GM23338 (cell line): ENCODE data around the gene RAD51B. TPM values are rescaled to one million over a fixed set of nuclear protein-coding genes. Genes with fewer than 3 reads are reported as not detected.

ENCODE experiments used
- ATAC-seq: fragments of 200-7000 bp; cut with Tn5 transposase; 3 replicates; pipeline ENCODE4 v1.9.1; 2020
- DNase-seq: peaks from one replicate; pipeline ENCODE4 v3.0.0-alpha.2; 2015; ENCODE audit warnings: low spot score
- H2AFZ ChIP-seq: fragments of 200-600 bp; sonication (generic); 2 replicates; pipeline ENCODE4 v1.8.0; 2016; ENCODE audit warnings: antibody characterized with exemption, mild to moderate bottlenecking, moderate library complexity
- H3F3A ChIP-seq: fragments of 200-600 bp; sonication (generic); replicated peaks from 2 replicates; pipeline ENCODE4 v1.8.0; 2017; ENCODE audit warnings: antibody characterized with exemption, mixed run types, low read depth
- H3K27ac ChIP-seq: fragments of 200-600 bp; sonication (generic); 2 replicates; pipeline ENCODE4 v1.6.1; 2016; ENCODE audit warnings: low read depth
- H3K27me3 ChIP-seq: fragments of 200-600 bp; sonication (generic); 2 replicates; pipeline ENCODE4 v1.8.0; 2016; ENCODE audit warnings: mild to moderate bottlenecking, mixed run types, moderate library complexity; ENCODE audit not compliant: insufficient read depth
- H3K36me3 ChIP-seq: fragments of 200-600 bp; sonication (generic); 2 replicates; pipeline ENCODE4 v1.8.0; 2016; ENCODE audit warnings: mild to moderate bottlenecking; ENCODE audit not compliant: insufficient read depth
- H3K4me1 ChIP-seq: fragments of 200-600 bp; sonication (generic); 2 replicates; pipeline ENCODE4 v1.8.0; 2016; ENCODE audit warnings: mild to moderate bottlenecking, moderate library complexity; ENCODE audit not compliant: insufficient read depth
- H3K4me2 ChIP-seq: fragments of 200-600 bp; sonication (generic); 2 replicates; pipeline ENCODE4 v1.7.1; 2017; ENCODE audit warnings: mixed run types
- H3K4me3 ChIP-seq: fragments of 200-600 bp; sonication (generic); 2 replicates; pipeline ENCODE4 v1.6.1; 2016; ENCODE audit warnings: mixed run types
- H3K79me2 ChIP-seq: fragments of 200-600 bp; sonication (generic); replicated peaks from 2 replicates; pipeline ENCODE4 v1.8.0; 2017; ENCODE audit warnings: mild to moderate bottlenecking; ENCODE audit not compliant: insufficient read depth
- H3K9me2 ChIP-seq: fragments of 200-600 bp; sonication (generic); 2 replicates; pipeline ENCODE4 v1.8.0; 2017; ENCODE audit not compliant: insufficient read depth
- H4K20me1 ChIP-seq: fragments of 200-600 bp; sonication (generic); replicated peaks from 2 replicates; pipeline ENCODE4 v1.8.0; 2017; ENCODE audit warnings: mild to moderate bottlenecking; ENCODE audit not compliant: insufficient read depth
- H3K27ac Mint-ChIP-seq: 2 replicates; pipeline ENCODE4 v1.8.0; 2020; ENCODE audit warnings: inconsistent platforms, mild to moderate bottlenecking, moderate library complexity, mixed read lengths
- H3K27me3 Mint-ChIP-seq: 3 replicates; pipeline ENCODE4 v1.8.0; 2022; ENCODE audit warnings: low read depth, mild to moderate bottlenecking, moderate library complexity, mixed read lengths, inconsistent platforms; ENCODE audit not compliant: insufficient read depth, poor library complexity
- H3K36me3 Mint-ChIP-seq: 3 replicates; pipeline ENCODE4 v1.8.0; 2021; ENCODE audit warnings: low read depth, mild to moderate bottlenecking, inconsistent platforms, moderate library complexity, mixed read lengths
- H3K4me1 Mint-ChIP-seq: 3 replicates; pipeline ENCODE4 v1.8.0; 2020; ENCODE audit warnings: mild to moderate bottlenecking, inconsistent platforms, mixed read lengths
- H3K4me3 Mint-ChIP-seq: 3 replicates; pipeline ENCODE4 v1.8.0; 2021; ENCODE audit warnings: moderate library complexity, mild to moderate bottlenecking, inconsistent platforms, mixed read lengths
- H3K9me3 Mint-ChIP-seq: 3 replicates; pipeline ENCODE4 v1.8.0; 2020; ENCODE audit warnings: moderate library complexity, mild to moderate bottlenecking, inconsistent platforms, mixed read lengths
- CREB1 ChIP-seq: fragments of 250-450 bp; sonication (Bioruptor Pico); IDR thresholded peaks from 2 replicates; pipeline ENCODE4 v1.5.0; 2020; ENCODE audit warnings: low read depth, mild to moderate bottlenecking, moderate library complexity
- JUNB ChIP-seq: IDR thresholded peaks from one replicate; pipeline ENCODE4 v1.6.1; 2016; ENCODE audit warnings: antibody characterized with exemption; ENCODE audit not compliant: unreplicated experiment
- NANOG ChIP-seq: IDR thresholded peaks from 2 replicates; pipeline ENCODE4 v1.6.1; 2016; ENCODE audit warnings: antibody characterized with exemption, borderline replicate concordance
- POLR2AphosphoS5 ChIP-seq: IDR thresholded peaks from 2 replicates; pipeline ENCODE4 v1.6.1; 2016; ENCODE audit warnings: antibody characterized with exemption, low read depth
- polyA plus RNA-seq: library from polyadenylated mRNA; unstranded; fragments of >200 nt; fragmentation: Nextera tagmentation; extraction: Ambion mirVana; gene quantifications from 2 replicates; pipeline ENCODE4 v1.2.1, GENCODE V29; 2016
- total RNA-seq: library from RNA; depleted of rRNA; stranded (reverse); fragments of >200 nt; shearing (Covaris generic); gene quantifications from 2 replicates; pipeline ENCODE4 v1.2.3, GENCODE V29; 2014
- TF ChIP-seq, protein P1 (sequence below): IDR thresholded peaks from 2 replicates; pipeline ENCODE4 v1.6.1; 2016; ENCODE audit warnings: antibody characterized with exemption
- TF ChIP-seq, protein P2 (sequence below): IDR thresholded peaks from one replicate; pipeline ENCODE4 v1.6.1; 2018; ENCODE audit warnings: antibody characterized with exemption; ENCODE audit not compliant: unreplicated experiment
- TF ChIP-seq, protein P3 (sequence below): fragments of 250-450 bp; sonication (Bioruptor Pico); IDR thresholded peaks from 2 replicates; pipeline ENCODE4 v1.5.0; 2020; ENCODE audit warnings: mild to moderate bottlenecking, moderate library complexity

Gene RAD51B
- total and polyA plus RNA-seq, 2 experiments from 2014 or later: 15.7 to 29.1 TPM

DNA sequence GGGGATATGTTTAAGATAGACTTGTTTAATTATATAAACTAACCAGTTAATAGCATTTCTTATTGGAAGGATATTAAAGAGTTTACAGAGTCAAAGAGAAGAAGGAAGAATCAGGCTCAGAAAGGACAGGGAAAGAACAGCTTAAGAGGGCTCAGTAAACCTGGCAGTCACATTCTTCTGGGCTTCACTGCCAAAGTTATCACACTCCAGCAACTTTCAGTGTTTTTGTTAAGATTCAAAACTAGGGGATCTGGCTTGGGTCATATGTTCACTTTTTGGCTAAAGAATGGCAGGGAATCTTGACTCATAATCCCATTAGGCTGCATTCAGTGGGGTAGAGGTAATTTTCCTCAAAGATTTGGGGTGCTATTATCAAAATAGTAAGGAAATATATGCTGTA, 312.3 kb downstream of the RAD51B start:
- Histone ChIP-seq H3F3A (no peaks in the 10 kb centered on the region), H3K9me2 (no peaks in the 10 kb centered on the region), H3K27ac (no peak overlapping the region), H2AFZ (no peak overlapping the region), H3K36me3 (no peaks in the 10 kb centered on the region), H3K79me2 (no peaks in the 10 kb centered on the region), H3K4me1 (no peaks in the 10 kb centered on the region), H3K4me3 (no peak overlapping the region), H4K20me1 (no peaks in the 10 kb centered on the region), H3K4me2 (no peak overlapping the region), H3K27me3 (no peaks in the 10 kb centered on the region)
- TF ChIP-seq, protein P1, sequence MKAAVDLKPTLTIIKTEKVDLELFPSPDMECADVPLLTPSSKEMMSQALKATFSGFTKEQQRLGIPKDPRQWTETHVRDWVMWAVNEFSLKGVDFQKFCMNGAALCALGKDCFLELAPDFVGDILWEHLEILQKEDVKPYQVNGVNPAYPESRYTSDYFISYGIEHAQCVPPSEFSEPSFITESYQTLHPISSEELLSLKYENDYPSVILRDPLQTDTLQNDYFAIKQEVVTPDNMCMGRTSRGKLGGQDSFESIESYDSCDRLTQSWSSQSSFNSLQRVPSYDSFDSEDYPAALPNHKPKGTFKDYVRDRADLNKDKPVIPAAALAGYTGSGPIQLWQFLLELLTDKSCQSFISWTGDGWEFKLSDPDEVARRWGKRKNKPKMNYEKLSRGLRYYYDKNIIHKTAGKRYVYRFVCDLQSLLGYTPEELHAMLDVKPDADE: no peak
- TF ChIP-seq CREB1 (CRISPR knock-in tag): no peak
- TF ChIP-seq, protein P2, sequence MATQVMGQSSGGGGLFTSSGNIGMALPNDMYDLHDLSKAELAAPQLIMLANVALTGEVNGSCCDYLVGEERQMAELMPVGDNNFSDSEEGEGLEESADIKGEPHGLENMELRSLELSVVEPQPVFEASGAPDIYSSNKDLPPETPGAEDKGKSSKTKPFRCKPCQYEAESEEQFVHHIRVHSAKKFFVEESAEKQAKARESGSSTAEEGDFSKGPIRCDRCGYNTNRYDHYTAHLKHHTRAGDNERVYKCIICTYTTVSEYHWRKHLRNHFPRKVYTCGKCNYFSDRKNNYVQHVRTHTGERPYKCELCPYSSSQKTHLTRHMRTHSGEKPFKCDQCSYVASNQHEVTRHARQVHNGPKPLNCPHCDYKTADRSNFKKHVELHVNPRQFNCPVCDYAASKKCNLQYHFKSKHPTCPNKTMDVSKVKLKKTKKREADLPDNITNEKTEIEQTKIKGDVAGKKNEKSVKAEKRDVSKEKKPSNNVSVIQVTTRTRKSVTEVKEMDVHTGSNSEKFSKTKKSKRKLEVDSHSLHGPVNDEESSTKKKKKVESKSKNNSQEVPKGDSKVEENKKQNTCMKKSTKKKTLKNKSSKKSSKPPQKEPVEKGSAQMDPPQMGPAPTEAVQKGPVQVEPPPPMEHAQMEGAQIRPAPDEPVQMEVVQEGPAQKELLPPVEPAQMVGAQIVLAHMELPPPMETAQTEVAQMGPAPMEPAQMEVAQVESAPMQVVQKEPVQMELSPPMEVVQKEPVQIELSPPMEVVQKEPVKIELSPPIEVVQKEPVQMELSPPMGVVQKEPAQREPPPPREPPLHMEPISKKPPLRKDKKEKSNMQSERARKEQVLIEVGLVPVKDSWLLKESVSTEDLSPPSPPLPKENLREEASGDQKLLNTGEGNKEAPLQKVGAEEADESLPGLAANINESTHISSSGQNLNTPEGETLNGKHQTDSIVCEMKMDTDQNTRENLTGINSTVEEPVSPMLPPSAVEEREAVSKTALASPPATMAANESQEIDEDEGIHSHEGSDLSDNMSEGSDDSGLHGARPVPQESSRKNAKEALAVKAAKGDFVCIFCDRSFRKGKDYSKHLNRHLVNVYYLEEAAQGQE: no peak
- H3K36me3 Mint-ChIP-seq: no peaks in the 10 kb centered on the region
- no peak for DNase-seq
- no peaks in the 10 kb centered on the region for H3K9me3 Mint-ChIP-seq
- H3K4me1 Mint-ChIP-seq: 0 out of 3 replicates have a peak, but pooled peaks cover 3% of the 10 kb centered on the region
- no peaks in the 10 kb centered on the region for H3K27me3 Mint-ChIP-seq
- H3K27ac Mint-ChIP-seq: no peak overlapping the region
- H3K4me3 Mint-ChIP-seq: no peak overlapping the region
- ATAC-seq: no peak

DNA sequence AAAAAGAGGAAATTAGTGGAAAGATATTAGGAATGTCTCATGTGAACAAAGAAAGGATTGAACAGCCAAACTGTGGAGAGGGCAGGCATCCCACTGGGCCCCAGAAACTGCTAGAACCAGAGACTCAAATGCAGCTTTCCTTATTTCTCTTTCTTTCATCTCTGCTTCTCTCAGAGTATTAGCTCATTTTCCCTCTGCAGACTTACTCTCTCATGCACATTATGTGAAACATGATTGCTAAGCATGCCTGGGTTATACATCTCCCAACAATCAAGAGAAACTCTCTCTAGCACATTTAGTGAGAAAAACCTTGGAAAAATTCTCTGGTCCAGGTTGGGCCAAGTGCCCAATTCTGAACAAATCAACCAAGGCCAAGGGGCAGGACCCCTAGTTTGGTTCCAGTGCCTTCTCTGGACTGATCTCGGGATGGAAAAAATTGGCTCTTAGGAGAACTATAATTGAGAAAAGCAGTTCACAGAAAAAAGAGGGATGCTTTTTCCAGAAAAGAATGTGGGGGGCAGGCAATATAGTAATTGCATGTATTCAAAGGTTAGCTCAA, 313.1 kb downstream of the RAD51B start:
- Histone ChIP-seq H3K4me2 (no peak overlapping the region), H2AFZ (no peak overlapping the region), H3K79me2 (no peaks in the 10 kb centered on the region), H4K20me1 (no peaks in the 10 kb centered on the region), H3F3A (no peaks in the 10 kb centered on the region), H3K4me3 (no peak overlapping the region), H3K4me1 (peaks cover 3% of the 10 kb centered on the region), H3K27me3 (no peaks in the 10 kb centered on the region), H3K9me2 (no peaks in the 10 kb centered on the region), H3K27ac (no peak overlapping the region), H3K36me3 (no peaks in the 10 kb centered on the region)
- ATAC-seq: no peak
- Mint-ChIP-seq H3K4me3 (no peak overlapping the region), H3K9me3 (no peaks in the 10 kb centered on the region), H3K36me3 (no peaks in the 10 kb centered on the region), H3K27me3 (peaks cover under 1% of the 10 kb centered on the region), H3K27ac (no peak overlapping the region), H3K4me1 (peaks cover 3% of the 10 kb centered on the region; the same call in 2 of the 3 replicates)
- no peak for DNase-seq
- no peak for TF ChIP-seq JUNB
- TF ChIP-seq, protein P3, sequence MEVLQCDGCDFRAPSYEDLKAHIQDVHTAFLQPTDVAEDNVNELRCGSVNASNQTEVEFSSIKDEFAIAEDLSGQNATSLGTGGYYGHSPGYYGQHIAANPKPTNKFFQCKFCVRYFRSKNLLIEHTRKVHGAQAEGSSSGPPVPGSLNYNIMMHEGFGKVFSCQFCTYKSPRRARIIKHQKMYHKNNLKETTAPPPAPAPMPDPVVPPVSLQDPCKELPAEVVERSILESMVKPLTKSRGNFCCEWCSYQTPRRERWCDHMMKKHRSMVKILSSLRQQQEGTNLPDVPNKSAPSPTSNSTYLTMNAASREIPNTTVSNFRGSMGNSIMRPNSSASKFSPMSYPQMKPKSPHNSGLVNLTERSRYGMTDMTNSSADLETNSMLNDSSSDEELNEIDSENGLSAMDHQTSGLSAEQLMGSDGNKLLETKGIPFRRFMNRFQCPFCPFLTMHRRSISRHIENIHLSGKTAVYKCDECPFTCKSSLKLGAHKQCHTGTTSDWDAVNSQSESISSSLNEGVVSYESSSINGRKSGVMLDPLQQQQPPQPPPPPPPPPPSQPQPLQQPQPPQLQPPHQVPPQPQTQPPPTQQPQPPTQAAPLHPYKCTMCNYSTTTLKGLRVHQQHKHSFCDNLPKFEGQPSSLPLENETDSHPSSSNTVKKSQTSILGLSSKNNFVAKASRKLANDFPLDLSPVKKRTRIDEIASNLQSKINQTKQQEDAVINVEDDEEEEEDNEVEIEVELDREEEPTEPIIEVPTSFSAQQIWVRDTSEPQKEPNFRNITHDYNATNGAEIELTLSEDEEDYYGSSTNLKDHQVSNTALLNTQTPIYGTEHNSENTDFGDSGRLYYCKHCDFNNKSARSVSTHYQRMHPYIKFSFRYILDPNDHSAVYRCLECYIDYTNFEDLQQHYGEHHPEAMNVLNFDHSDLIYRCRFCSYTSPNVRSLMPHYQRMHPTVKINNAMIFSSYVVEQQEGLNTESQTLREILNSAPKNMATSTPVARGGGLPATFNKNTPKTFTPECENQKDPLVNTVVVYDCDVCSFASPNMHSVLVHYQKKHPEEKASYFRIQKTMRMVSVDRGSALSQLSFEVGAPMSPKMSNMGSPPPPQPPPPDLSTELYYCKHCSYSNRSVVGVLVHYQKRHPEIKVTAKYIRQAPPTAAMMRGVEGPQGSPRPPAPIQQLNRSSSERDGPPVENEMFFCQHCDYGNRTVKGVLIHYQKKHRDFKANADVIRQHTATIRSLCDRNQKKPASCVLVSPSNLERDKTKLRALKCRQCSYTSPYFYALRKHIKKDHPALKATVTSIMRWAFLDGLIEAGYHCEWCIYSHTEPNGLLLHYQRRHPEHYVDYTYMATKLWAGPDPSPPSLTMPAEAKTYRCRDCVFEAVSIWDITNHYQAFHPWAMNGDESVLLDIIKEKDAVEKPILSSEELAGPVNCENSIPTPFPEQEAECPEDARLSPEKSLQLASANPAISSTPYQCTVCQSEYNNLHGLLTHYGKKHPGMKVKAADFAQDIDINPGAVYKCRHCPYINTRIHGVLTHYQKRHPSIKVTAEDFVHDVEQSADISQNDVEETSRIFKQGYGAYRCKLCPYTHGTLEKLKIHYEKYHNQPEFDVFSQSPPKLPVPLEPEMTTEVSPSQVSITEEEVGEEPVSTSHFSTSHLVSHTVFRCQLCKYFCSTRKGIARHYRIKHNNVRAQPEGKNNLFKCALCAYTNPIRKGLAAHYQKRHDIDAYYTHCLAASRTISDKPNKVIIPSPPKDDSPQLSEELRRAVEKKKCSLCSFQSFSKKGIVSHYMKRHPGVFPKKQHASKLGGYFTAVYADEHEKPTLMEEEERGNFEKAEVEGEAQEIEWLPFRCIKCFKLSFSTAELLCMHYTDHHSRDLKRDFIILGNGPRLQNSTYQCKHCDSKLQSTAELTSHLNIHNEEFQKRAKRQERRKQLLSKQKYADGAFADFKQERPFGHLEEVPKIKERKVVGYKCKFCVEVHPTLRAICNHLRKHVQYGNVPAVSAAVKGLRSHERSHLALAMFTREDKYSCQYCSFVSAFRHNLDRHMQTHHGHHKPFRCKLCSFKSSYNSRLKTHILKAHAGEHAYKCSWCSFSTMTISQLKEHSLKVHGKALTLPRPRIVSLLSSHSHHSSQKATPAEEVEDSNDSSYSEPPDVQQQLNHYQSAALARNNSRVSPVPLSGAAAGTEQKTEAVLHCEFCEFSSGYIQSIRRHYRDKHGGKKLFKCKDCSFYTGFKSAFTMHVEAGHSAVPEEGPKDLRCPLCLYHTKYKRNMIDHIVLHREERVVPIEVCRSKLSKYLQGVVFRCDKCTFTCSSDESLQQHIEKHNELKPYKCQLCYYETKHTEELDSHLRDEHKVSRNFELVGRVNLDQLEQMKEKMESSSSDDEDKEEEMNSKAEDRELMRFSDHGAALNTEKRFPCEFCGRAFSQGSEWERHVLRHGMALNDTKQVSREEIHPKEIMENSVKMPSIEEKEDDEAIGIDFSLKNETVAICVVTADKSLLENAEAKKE: no peak
- no peak for TF ChIP-seq NANOG
- TF ChIP-seq, protein P2: no peak
- TF ChIP-seq POLR2AphosphoS5: no peak
